ENCODE data around the gene EIF4B.

The EIF4B gene

DNA sequence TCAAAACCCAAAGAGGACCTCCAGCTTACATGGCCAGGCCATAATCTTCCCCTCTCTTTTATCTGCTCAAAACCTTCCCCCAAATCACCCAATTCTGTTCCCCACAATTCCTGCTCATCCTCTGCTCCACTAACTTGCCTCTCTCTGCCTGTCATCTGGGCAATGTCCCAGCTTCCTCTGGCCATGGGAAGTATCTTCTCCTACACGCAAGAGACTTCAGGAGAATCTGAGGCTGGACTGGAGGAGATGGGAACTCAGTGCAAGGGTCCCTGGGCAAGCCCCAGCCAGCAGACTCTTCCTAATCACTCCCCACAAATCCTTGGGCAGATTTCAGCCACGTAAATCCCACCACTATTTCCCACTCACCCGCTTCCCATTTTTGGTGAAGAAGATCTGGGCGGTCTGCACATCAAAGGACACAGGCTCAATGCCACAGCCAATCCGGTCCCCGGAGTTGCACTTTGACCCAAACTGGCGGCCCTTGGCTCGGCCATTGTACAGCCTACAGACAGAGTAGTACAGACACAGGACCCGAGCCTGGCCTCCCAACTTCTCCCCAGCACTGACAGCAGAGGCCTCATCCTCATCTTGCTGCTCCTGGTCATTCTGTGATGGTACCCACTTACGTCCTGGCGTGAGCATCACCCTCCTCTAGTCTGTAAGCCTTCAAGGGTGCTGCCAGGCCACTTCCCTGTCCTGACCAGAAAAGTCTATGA lies 68.2 kb downstream of the EIF4B start:
- TF ChIP-seq, protein P1, sequence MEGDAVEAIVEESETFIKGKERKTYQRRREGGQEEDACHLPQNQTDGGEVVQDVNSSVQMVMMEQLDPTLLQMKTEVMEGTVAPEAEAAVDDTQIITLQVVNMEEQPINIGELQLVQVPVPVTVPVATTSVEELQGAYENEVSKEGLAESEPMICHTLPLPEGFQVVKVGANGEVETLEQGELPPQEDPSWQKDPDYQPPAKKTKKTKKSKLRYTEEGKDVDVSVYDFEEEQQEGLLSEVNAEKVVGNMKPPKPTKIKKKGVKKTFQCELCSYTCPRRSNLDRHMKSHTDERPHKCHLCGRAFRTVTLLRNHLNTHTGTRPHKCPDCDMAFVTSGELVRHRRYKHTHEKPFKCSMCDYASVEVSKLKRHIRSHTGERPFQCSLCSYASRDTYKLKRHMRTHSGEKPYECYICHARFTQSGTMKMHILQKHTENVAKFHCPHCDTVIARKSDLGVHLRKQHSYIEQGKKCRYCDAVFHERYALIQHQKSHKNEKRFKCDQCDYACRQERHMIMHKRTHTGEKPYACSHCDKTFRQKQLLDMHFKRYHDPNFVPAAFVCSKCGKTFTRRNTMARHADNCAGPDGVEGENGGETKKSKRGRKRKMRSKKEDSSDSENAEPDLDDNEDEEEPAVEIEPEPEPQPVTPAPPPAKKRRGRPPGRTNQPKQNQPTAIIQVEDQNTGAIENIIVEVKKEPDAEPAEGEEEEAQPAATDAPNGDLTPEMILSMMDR (conservative IDR thresholded peaks at IDR 0.05; ENCODE audit: low read depth) = no peak
- ChIA-PET POLR2A (ENCODE audit: low non-redundant PET) (no interaction called here), CTCF (interaction anchor here (5.0 kb wide), 1 partner anchor 8 kb away, joined by 37 read pairs; no protein-coding TSS in a partner anchor)
- DNase-seq (ENCODE audit: low spot score) = no peak
- peak overlapping the region; percentile 97 for H3K27ac ChIP-seq

DNA sequence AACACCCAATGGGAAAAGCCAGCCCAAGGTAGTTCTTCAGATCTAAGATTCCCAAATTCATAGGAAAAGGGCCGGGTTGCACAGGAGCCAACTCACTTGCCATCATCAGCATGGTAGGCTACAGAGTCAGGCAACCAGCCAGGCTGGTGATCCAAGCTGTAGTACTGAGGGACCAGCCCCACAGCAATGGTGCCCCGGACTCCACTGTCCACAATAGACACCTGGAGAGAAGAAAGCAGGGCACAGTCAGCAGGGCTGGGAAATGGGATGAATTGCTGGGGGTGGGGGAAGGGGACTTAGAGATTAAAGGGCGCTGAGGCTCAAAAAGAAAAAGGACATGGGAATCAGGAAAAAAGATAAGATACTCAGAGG lies 68.7 kb downstream of the EIF4B start:
- ChIA-PET POLR2A (ENCODE audit: low non-redundant PET) (no interaction called here), CTCF (interaction anchor here (5.0 kb wide), 1 partner anchor 8 kb away, joined by 37 read pairs; no protein-coding TSS in a partner anchor)
- peak overlapping the region; percentile 97 for H3K27ac ChIP-seq
- TF ChIP-seq, protein P1 (conservative IDR thresholded peaks at IDR 0.05; ENCODE audit: low read depth) = no peak
- DNase-seq (ENCODE audit: low spot score) = no peak

DNA sequence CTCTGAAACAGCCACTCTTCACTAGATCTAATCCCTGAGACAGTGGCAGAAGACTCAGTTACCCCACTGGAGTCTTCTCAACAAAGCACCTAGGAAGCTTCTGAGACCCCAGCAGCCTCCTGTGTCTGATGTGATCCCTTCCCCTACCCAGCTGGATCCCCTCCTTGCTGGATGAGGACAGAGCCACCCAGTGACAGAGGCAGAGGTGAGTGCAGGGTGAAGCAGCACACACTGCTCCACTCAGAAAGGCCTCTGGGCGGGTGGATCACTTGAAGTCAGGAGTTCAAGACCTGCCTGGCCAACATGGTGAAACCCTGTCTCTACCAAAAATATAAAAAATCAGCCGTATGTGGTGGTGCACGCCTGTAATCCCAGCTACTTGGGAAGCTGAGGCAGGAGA lies 70.2 kb downstream of the EIF4B start:
- H3K27ac ChIP-seq = peak overlapping the region; percentile 32; the same call in 1 of the 2 replicates
- ChIA-PET CTCF (interaction anchor here (0.8 to 5.0 kb wide), 2 partner anchors 10 to 22 kb away, joined by 3 to 37 read pairs; no protein-coding TSS in a partner anchor), POLR2A (ENCODE audit: low non-redundant PET) (no interaction called here)
- TF ChIP-seq, protein P1 (conservative IDR thresholded peaks at IDR 0.05; ENCODE audit: low read depth) = no peak
- DNase-seq (ENCODE audit: low spot score) = no peak

DNA sequence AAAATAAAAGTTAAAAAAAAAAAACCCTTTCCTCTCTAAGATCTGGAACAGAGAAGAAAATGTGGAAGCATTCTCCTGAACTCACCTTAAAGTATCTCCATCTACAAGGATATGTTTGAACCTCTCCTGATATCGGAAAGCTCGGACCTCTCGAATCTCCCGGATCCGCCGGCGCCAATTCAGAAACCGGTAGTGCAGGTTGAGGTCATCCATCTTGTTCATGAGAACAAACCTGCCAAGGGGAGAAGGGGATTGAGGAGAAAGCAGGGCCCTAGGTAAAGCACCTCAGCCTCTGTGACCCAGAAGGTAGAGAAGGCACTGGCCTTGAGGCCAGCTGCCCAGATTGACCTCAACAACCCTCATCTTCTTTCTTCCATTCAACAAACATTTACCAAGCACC lies 70.8 kb downstream of the EIF4B start:
- peak overlapping the region; percentile 32; the same call in 1 of the 2 replicates for H3K27ac ChIP-seq
- DNase-seq (ENCODE audit: low spot score) = no peak
- ChIA-PET CTCF (interaction anchor here (0.5 to 5.0 kb wide), 4 partner anchors 10 to 24 kb away, joined by 3 to 37 read pairs (median 3); no protein-coding TSS in a partner anchor), POLR2A (ENCODE audit: low non-redundant PET) (no interaction called here)
- TF ChIP-seq, protein P1 (conservative IDR thresholded peaks at IDR 0.05; ENCODE audit: low read depth) = no peak

DNA sequence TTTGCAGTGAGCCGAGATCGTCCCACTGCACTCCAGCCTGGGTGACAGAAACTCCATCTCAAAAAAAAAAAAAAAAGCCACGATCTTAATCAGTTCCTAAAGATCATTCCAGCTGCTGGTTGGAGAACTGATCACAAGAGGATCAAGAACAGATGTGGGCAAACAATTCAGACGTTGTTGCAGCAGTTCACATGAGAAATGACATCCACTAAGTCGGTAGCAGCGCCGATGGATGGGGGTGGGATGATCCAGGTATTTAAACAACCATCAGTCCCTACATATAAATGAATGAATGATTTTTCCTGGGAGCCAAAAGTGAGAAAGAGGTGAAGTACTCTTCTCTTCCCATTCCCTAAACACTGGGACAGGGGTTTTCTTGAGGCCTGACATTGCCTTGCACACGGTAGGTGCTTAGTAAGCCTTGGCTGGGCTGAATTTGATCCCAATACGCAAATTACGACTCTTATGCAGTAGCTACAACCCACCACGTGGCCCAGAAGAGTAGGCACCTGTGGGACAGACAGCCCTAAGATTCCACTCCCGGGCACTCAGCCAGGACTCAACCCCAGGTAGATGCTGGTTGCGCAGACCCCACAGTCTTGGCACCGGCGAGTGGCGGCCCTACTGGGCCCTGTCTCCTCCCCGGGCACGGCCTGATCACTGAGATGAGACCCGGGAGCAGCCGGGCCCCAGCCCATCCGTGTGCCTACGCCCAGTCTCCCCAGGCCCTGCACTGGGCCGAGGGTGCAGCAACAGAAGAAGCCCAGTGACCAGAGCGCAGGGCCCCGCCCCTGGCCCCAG lies 72.4 kb downstream of the EIF4B start:
- ChIA-PET CTCF (interaction anchor here (0.5 to 5.0 kb wide), 2 partner anchors 12 to 31 kb away, joined by 4 to 37 read pairs; no protein-coding TSS in a partner anchor), POLR2A (ENCODE audit: low non-redundant PET) (interaction anchor here (0.7 kb wide), 3 partner anchors 12 to 21 kb away, joined by 3 to 10 read pairs (median 3); no protein-coding TSS in a partner anchor)
- no peak for DNase-seq (ENCODE audit: low spot score)
- H3K27ac ChIP-seq = peak overlapping the region; percentile 89
- TF ChIP-seq, protein P1 (conservative IDR thresholded peaks at IDR 0.05; ENCODE audit: low read depth) = no peak

Data from RWPE1 (cell line).